H1 (cell line): ENCODE measurements around the gene PTGES2. TPM values are rescaled to one million over a fixed set of nuclear protein-coding genes. Genes with fewer than 3 reads are reported as not detected.

Source experiments
- CTBP2 ChIP-seq: IDR thresholded peaks from 2 replicates; pipeline ENCODE4 v1.7.0; 2011; ENCODE audit warnings: borderline replicate concordance, mild to moderate bottlenecking, moderate library complexity, mixed read lengths, low read length; ENCODE audit not compliant: insufficient read depth, insufficient read length
- EZH2 ChIP-seq: fragments of 200-600 bp; sonication (generic); IDR thresholded peaks from 2 replicates; pipeline ENCODE4 v1.7.1; 2012; ENCODE audit warnings: low read depth, mild to moderate bottlenecking, moderate library complexity, low read length, inconsistent platforms; ENCODE audit not compliant: severe bottlenecking
- JUND ChIP-seq: IDR thresholded peaks from 2 replicates; pipeline ENCODE4 v1.6.1; 2011; ENCODE audit warnings: mild to moderate bottlenecking, improper control_type of control experiment, low read length
- KDM4A ChIP-seq: IDR thresholded peaks from one replicate; pipeline ENCODE4 v1.7.1; 2012; ENCODE audit warnings: low read depth, mild to moderate bottlenecking, moderate library complexity, low read length, inconsistent platforms; ENCODE audit not compliant: severe bottlenecking
- RNF2 ChIP-seq: fragments of 200-900, 300-1000 bp; sonication (generic); IDR thresholded peaks from 2 replicates; pipeline ENCODE4 v1.7.1; 2016; ENCODE audit warnings: borderline replicate concordance, low read depth, mild to moderate bottlenecking, antibody characterized with exemption, low read length; ENCODE audit not compliant: poor library complexity, severe bottlenecking; ENCODE audit errors: missing control alignments
- TAF7 ChIP-seq: optimal IDR thresholded peaks from 2 replicates; pipeline ENCODE3; 2011; ENCODE audit warnings: low read depth, mild to moderate bottlenecking, inconsistent platforms, low read length, moderate library complexity, borderline replicate concordance
- polyA plus RNA-seq, 7 experiments: library from polyadenylated mRNA; depleted of rRNA in 3 of 7; stranded (reverse) in 5 of 7; unstranded in 2 of 7; fragments of >200 nt in 5 of 7; fragments of 200-250 nt in 2 of 7; gene quantifications; 1 replicate in 5 of 7; 2 replicates in 1 of 7; 4 replicates in 1 of 7; pipeline versions ENCODE4 v1.2.1 to v1.2.3, GENCODE V29; 2011 to 2013; ENCODE audit warnings: missing spikeins in 2 of 7, mixed read lengths in 2 of 7
- total RNA-seq: library from RNA; stranded (reverse); fragmentation: NEBNext Ultra II Directional; extraction: Animal tissue kit (Norgen Biotek cat#: 25700); gene quantifications from 2 replicates; pipeline ENCODE4 v1.2.1, GENCODE V29; 2021
- TF ChIP-seq, protein P1 (sequence below): IDR thresholded peaks from 2 replicates; pipeline ENCODE4 v1.6.1; 2011; ENCODE audit warnings: low read length, improper control_type of control experiment

Gene PTGES2
- total and polyA plus RNA-seq, 2 of the 8 experiments (the other 6 are each of a cell fraction or from before 2014, with no cell fraction given): 80.7 to 81.2 TPM

DNA sequence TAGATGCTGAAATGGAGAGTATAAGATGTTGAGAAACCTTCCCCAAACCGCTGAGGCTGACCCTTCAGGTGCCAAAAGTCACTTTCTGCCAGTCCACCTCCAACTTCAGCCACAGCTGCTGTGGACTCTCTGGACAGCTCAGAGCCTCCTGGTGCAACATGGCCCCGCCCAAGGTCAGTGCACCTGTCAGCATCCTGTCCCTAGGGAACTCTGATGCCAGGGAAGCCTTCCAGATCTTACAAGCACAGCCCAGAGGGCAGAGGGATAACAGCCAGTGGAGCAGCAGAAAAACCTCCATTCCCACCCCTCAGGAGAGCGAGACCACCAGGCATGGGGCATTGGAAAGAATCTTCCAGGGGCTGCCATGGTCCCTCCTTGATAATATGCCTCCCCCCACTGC, 10.5 kb upstream of the PTGES2 start (continued):
- TF ChIP-seq RNF2 (no peak), KDM4A (no peak), EZH2 (no peak), CTBP2 (no peak), JUND (no peak), TAF7 (no peak)
- TF ChIP-seq, protein P1, sequence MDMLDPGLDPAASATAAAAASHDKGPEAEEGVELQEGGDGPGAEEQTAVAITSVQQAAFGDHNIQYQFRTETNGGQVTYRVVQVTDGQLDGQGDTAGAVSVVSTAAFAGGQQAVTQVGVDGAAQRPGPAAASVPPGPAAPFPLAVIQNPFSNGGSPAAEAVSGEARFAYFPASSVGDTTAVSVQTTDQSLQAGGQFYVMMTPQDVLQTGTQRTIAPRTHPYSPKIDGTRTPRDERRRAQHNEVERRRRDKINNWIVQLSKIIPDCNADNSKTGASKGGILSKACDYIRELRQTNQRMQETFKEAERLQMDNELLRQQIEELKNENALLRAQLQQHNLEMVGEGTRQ: no peak
